Esophagus muscularis mucosa (tissue), 4 donors: Measurements from ENCODE around the gene FBRS. TPM values are rescaled to one million over a fixed set of nuclear protein-coding genes. Genes with fewer than 3 reads are reported as not detected.

Source experiments
- DNase-seq: peaks from one replicate; pipeline ENCODE4 v3.0.0-alpha.2; 2017; ENCODE audit errors: extremely low spot score
- H3K27ac ChIP-seq, 4 donors: fragments of 200-600 bp; sonication (generic); replicated peaks in 1 of 4; 1 replicate in 3 of 4; 2 replicates in 1 of 4; pipeline ENCODE4 v1.5.1; 2016 to 2019; ENCODE audit warnings: mild to moderate bottlenecking in 1 of 4
- H3K27me3 ChIP-seq, 4 donors: fragments of 200-600 bp; sonication (generic); one replicate each; pipeline versions ENCODE4 v1.5.1 to v1.6.0; 2016 to 2019
- H3K36me3 ChIP-seq, 4 donors: fragments of 200-600 bp; sonication (generic); one replicate each; pipeline ENCODE4 v1.5.1; 2016 to 2019
- H3K4me1 ChIP-seq, 4 donors: fragments of 200-600 bp; sonication (generic); one replicate each; pipeline ENCODE4 v1.5.1; 2016 to 2019
- H3K4me3 ChIP-seq, 4 donors: fragments of 200-600 bp; sonication (generic); 1 replicate in 2 of 4; 2 replicates in 2 of 4; pipeline ENCODE4 v1.5.1; 2016 to 2019; ENCODE audit warnings: mild to moderate bottlenecking in 4 of 4, moderate library complexity in 1 of 4
- H3K9me3 ChIP-seq, 4 donors: fragments of 200-600 bp; sonication (generic); 1 replicate in 3 of 4; 2 replicates in 1 of 4; pipeline ENCODE4 v1.5.1; 2016 to 2019
- CTCF ChIP-seq, 3 experiments: fragments of 200-600 bp in 2 of 3; fragments of 450-650 bp in 1 of 3; sonication (generic) in 2 of 3; IDR thresholded peaks; one replicate each; pipeline ENCODE4 v1.5.1; 2017 to 2019; ENCODE audit warnings: antibody characterized with exemption in 3 of 3, mild to moderate bottlenecking in 2 of 3, moderate library complexity in 1 of 3
- EP300 ChIP-seq: sonication (generic); formaldehyde crosslinking; IDR thresholded peaks from one replicate; pipeline ENCODE4 v1.6.1; 2017; ENCODE audit warnings: antibody characterized with exemption
- POLR2A ChIP-seq: fragments of 450-650 bp; IDR thresholded peaks from one replicate; pipeline ENCODE4 v1.6.1; 2017; ENCODE audit warnings: antibody characterized with exemption, moderate library complexity, mild to moderate bottlenecking, low read depth
- POLR2AphosphoS5 ChIP-seq, 2 donors: sonication (generic); formaldehyde crosslinking; IDR thresholded peaks; one replicate each; pipeline ENCODE4 v1.6.1; 2017; ENCODE audit warnings: antibody characterized with exemption in 2 of 2
- WGBS: methylation state at CpG from one replicate; pipeline ENCODE4 v1.1.5; 2018; 5-methylcytosine and 5-hydroxymethylcytosine counted together
- intact Hi-C: fragments of 100-400 bp; cut with DNase I; formaldehyde crosslinking; loops from one replicate; pipeline ENCODE4 v1.15.1; 2023
- total RNA-seq, 4 donors: library from RNA; depleted of rRNA; stranded (reverse); fragments of >200 nt; gene quantifications; one replicate each; pipeline versions ENCODE4 v1.1.0 to v1.2.1, GENCODE V29; 2016

The FBRS gene
- total RNA-seq, 4 donors from 2014 or later = 26.2 to 63.4 (median 37.8) TPM

- intact Hi-C loops = no loop called here
- no peak overlapping the region for H3K27ac ChIP-seq
- no peak for TF ChIP-seq EP300
- TF ChIP-seq CTCF (IDR thresholded peaks at IDR 0.05) = no peak
- no peak for TF ChIP-seq POLR2A
- TF ChIP-seq POLR2AphosphoS5 (IDR thresholded peaks at IDR 0.05) = no peak
- no peak for DNase-seq
- no peaks in the 10 kb centered on the region for H3K27me3 ChIP-seq
- peaks cover 19 to 21% (median 20%) of the 10 kb centered on the region in 4 donors for H3K4me1 ChIP-seq
- no peaks in the 10 kb centered on the region for H3K9me3 ChIP-seq
- no peak overlapping the region for H3K4me3 ChIP-seq
- H3K36me3 ChIP-seq = peaks cover 81 to 92% (median 89%) of the 10 kb centered on the region in 4 donors
- 91% methylated on average over 10 of the region's 10 CpGs for WGBS
Observed at GRCh38 chr16:30703971-30704370, 45.7 kb downstream of the FBRS start.

DNA sequence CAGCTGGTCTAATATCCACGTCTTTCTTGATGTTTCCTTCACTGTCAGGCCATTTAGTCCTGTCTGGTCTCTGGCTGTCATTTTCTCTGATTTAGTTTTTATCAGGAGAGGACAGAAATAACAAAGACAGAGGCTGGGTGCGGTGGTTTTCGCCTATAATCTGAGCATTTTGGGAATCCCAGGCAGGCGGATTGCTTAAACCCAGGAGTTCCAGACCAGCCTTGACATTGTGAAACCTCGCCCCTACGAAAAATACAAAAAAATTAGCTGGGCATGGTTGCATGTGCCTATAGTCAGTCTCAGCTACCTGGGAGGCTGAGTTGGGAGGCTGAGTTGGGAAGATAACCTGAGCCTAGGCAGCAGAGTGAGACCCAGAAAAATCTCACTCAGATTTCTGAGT is 47.8 kb downstream of the FBRS start:
- H3K4me1 ChIP-seq = peaks cover 0 to 3% (median 1%) of the 10 kb centered on the region in 4 donors
- no peaks in the 10 kb centered on the region for H3K27me3 ChIP-seq
- H3K27ac ChIP-seq = no peak overlapping the region
- 93% methylated on average over 6 of the region's 6 CpGs for WGBS
- no peak for DNase-seq
- intact Hi-C loops = no loop called here
- H3K4me3 ChIP-seq = no peak overlapping the region
- TF ChIP-seq POLR2AphosphoS5 (IDR thresholded peaks at IDR 0.05) (no peak), EP300 (no peak), POLR2A (no peak), CTCF (IDR thresholded peaks at IDR 0.05) (no peak)
- H3K9me3 ChIP-seq = no peaks in the 10 kb centered on the region
- peaks cover 96 to 100% (median 99%) of the 10 kb centered on the region in 4 donors for H3K36me3 ChIP-seq

DNA sequence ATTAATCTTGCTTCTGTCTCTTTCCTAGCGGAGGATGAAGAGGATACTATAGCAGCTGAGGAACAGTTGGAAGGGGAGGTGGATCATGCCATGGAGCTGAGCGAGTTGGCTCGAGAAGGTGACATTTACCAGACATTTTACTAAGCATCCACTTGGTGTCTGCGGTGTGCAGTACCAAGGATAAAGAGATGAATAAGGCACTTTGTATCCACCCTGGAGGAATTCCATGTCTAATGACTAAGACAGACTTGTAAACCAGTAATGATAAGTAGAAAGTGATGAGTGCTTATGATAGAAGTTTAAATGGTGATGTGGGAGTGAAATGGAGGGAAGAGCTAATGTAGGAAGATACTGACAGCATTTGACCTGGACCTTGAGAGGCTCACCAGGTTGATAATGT is 52.7 kb downstream of the FBRS start:
- Histone ChIP-seq H3K27ac (no peak overlapping the region), H3K4me1 (no peaks in the 10 kb centered on the region), H3K4me3 (no peak overlapping the region), H3K27me3 (no peaks in the 10 kb centered on the region), H3K36me3 (peaks cover 97 to 100% (median 99%) of the 10 kb centered on the region in 4 donors), H3K9me3 (no peaks in the 10 kb centered on the region)
- DNase-seq = no peak
- no peak for TF ChIP-seq EP300
- no peak for TF ChIP-seq POLR2A
- TF ChIP-seq CTCF (IDR thresholded peaks at IDR 0.05) = no peak
- TF ChIP-seq POLR2AphosphoS5 (IDR thresholded peaks at IDR 0.05) = no peak
- WGBS = 91% methylated on average over 4 of the region's 4 CpGs
- intact Hi-C loops = no loop called here

- WGBS = 88% methylated on average over 1 of the region's 1 CpG
- Histone ChIP-seq H3K27me3 (no peaks in the 10 kb centered on the region), H3K4me3 (no peak overlapping the region), H3K36me3 (peaks cover 97 to 100% (median 99%) of the 10 kb centered on the region in 4 donors), H3K27ac (no peak overlapping the region), H3K9me3 (no peaks in the 10 kb centered on the region), H3K4me1 (peaks cover 0 to 2% (median 0%) of the 10 kb centered on the region in 4 donors)
- no peak for TF ChIP-seq CTCF (IDR thresholded peaks at IDR 0.05)
- TF ChIP-seq POLR2AphosphoS5 (IDR thresholded peaks at IDR 0.05) = no peak
- TF ChIP-seq EP300 = no peak
- no peak for TF ChIP-seq POLR2A
- intact Hi-C loops = no loop called here
- DNase-seq = no peak
Observed at GRCh38 chr16:30711712-30712111, 53.5 kb downstream of the FBRS start.

DNA sequence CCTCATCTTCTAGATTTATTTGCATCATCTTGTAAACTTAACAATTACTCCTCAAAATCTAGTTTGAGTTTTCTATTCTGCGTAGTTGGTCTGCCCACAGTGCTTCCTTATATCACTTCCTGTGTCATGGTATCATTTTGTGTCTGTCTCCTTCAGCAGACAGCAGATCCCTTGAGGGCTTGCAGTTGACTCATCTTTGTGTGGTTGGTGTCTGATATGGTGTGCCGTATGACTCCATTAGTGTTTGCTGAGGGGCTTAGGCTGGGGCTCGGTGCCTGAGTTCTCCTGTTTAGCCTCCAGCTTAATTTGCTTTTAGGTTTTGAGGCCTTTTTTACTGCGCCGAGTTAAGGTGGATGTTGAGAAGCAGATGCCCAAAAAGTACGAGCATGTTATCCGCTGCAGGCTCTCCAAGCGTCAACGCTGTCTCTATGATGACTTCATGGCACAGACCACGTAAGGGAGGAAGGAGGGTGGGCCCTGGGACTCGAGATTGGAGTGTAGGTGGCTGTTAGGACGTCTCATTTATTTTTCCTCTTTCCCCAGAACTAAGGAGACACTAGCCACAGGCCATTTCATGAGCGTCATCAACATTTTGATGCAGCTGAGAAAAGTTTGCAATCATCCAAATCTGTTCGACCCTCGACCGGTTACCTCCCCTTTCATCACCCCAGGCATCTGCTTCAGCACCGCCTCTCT is 57.7 kb downstream of the FBRS start:
- Histone ChIP-seq H3K36me3 (peaks cover 89 to 100% (median 97%) of the 10 kb centered on the region in 4 donors), H3K4me1 (peaks cover 0 to 3% (median 0%) of the 10 kb centered on the region in 4 donors), H3K27ac (peak overlapping the region in 1 of 4 donors; percentile 13), H3K27me3 (no peaks in the 10 kb centered on the region), H3K4me3 (no peak overlapping the region), H3K9me3 (no peaks in the 10 kb centered on the region)
- no peak for DNase-seq
- WGBS = 83% methylated on average over 17 of the region's 17 CpGs
- intact Hi-C loops = no loop called here
- TF ChIP-seq POLR2AphosphoS5 (IDR thresholded peaks at IDR 0.05) (no peak), EP300 (no peak), CTCF (IDR thresholded peaks at IDR 0.05) (no peak), POLR2A (no peak)
